ENCODE data around the gene C12orf76.

The C12orf76 gene

DNA sequence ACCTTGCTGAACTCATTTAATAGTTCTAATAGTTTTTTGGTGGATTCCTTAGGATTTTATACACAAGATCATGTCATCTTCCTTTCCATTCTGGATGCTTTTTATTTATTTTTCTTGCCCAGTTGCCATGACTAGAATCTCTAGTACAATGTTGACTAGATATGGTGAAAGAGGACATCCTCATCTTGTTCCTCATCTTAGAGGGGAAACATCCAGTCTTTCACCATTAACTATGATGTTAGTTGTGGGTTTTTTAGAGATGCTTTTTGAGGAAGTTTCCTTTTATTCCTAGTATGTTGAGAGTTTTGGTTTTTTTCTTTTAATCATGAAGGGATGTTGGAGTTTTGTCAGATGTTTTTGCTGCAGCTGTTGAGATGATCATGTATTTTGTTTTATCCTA lies 40.4 kb downstream of the C12orf76 start:
- Histone ChIP-seq H3K36me3 (ENCODE audit: control insufficient read depth in 2 of 2, insufficient read depth in 2 of 2, low read length in 2 of 2) (peaks cover 0 to 6% of the 10 kb centered on the region in 2 donors), H3K27me3 (ENCODE audit: control insufficient read depth in 2 of 2, insufficient read depth in 2 of 2, low read length in 2 of 2) (no peaks in the 10 kb centered on the region), H3K9me3 (ENCODE audit: control insufficient read depth in 2 of 2, low read length in 2 of 2) (no peaks in the 10 kb centered on the region), H3K4me1 (ENCODE audit: control insufficient read depth in 2 of 2, insufficient read depth in 2 of 2, low read length in 2 of 2) (peaks cover 7 to 16% of the 10 kb centered on the region in 2 donors), H3K9ac (ENCODE audit: low read depth in 1 of 2, low read length in 2 of 2) (no peak overlapping the region), H3K27ac (ENCODE audit: low read depth in 2 of 2, low read length in 2 of 2) (no peak overlapping the region), H3K4me3 (ENCODE audit: low read length in 2 of 2) (no peak overlapping the region)

DNA sequence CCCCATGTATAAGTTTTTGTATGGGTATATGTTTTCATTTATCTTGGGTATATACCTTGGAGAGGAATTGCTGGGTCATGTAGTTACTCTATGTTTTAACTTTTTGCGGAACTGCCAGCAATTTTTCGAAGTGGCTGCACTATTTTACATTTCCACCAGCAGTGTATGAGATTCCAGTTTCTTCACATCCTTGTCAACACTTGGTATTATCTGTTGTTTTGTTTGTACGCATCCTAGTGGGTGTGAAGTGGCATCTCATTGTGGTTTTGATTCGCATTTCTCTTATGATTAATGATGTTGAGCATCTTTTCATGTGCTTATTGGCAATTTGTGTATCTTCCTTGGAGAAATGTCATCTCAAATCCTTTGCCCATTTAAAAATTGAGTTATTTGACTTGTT lies 42.2 kb downstream of the C12orf76 start:
- H3K27me3 ChIP-seq (ENCODE audit: control insufficient read depth in 2 of 2, insufficient read depth in 2 of 2, low read length in 2 of 2), result no peaks in the 10 kb centered on the region
- peaks cover 9 to 19% of the 10 kb centered on the region in 2 donors for H3K4me1 ChIP-seq (ENCODE audit: control insufficient read depth in 2 of 2, insufficient read depth in 2 of 2, low read length in 2 of 2)
- no peaks in the 10 kb centered on the region for H3K36me3 ChIP-seq (ENCODE audit: control insufficient read depth in 2 of 2, insufficient read depth in 2 of 2, low read length in 2 of 2)
- no peaks in the 10 kb centered on the region for H3K9me3 ChIP-seq (ENCODE audit: control insufficient read depth in 2 of 2, low read length in 2 of 2)
- no peak overlapping the region for H3K9ac ChIP-seq (ENCODE audit: low read depth in 1 of 2, low read length in 2 of 2)
- H3K4me3 ChIP-seq (ENCODE audit: low read length in 2 of 2), result no peak overlapping the region
- peak overlapping the region in 1 of 2 donors; percentile 44 for H3K27ac ChIP-seq (ENCODE audit: low read depth in 2 of 2, low read length in 2 of 2)

DNA sequence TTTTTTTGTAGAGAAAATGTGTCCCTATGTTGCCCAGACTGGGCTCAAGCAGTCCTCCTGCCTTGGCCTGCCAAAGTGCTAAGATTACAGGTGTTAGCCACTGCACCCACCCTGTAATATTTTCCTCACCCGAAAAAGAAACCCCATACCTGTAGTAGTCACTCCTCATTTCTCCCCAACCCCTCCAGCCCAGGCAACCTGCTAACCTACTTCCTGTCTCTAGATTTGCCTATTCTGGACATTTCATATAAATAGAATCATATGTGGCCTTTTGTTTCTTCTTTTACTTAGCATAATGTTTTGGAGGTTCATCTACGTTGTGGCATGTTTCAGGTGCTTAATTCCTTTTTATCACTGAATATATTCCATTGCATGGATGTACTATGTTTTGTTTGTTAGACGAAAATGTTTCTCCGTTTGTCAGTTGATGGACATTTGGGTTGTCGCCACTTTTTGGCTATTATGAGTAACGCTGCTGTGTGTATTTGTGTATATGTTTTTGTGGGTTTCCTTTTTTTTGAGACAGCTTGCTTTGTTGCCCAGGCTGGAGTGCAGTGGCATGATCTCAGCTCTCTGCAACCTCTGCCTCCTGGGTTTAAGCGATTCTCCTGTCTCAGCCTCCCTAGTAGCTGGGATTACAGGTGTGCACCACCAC lies 42.9 kb downstream of the C12orf76 start:
- Histone ChIP-seq H3K4me3 (ENCODE audit: low read length in 2 of 2) (peak overlapping the region in 1 of 2 donors; percentile 35), H3K27ac (ENCODE audit: low read depth in 2 of 2, low read length in 2 of 2) (peak overlapping the region; percentile 13 to 44), H3K36me3 (ENCODE audit: control insufficient read depth in 2 of 2, insufficient read depth in 2 of 2, low read length in 2 of 2) (no peaks in the 10 kb centered on the region), H3K9me3 (ENCODE audit: control insufficient read depth in 2 of 2, low read length in 2 of 2) (no peaks in the 10 kb centered on the region), H3K9ac (ENCODE audit: low read depth in 1 of 2, low read length in 2 of 2) (no peak overlapping the region), H3K27me3 (ENCODE audit: control insufficient read depth in 2 of 2, insufficient read depth in 2 of 2, low read length in 2 of 2) (no peaks in the 10 kb centered on the region), H3K4me1 (ENCODE audit: control insufficient read depth in 2 of 2, insufficient read depth in 2 of 2, low read length in 2 of 2) (peaks cover 11 to 17% of the 10 kb centered on the region in 2 donors)

DNA sequence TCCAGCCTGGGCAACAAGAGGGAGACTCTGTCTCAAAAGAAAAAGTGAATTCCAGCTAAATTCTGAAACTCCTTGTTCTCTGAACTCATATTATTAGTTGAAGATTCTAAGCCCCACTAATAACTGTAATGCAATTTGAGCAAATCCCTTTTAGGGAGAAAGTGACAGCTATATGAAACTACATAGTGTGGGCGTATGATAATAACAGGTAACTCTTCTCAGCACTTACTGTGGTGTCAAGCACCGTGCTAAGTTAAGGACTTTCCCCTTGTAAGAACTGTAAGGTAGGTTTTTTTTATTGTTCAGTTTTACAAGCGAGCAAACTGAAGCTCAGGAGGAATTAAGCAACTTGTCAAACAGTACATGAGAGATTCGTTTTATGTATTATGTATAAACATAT lies 43.7 kb downstream of the C12orf76 start:
- H3K27ac ChIP-seq (ENCODE audit: low read depth in 2 of 2, low read length in 2 of 2), result peak overlapping the region in 1 of 2 donors; percentile 13
- no peaks in the 10 kb centered on the region for H3K9me3 ChIP-seq (ENCODE audit: control insufficient read depth in 2 of 2, low read length in 2 of 2)
- H3K36me3 ChIP-seq (ENCODE audit: control insufficient read depth in 2 of 2, insufficient read depth in 2 of 2, low read length in 2 of 2), result no peaks in the 10 kb centered on the region
- no peak overlapping the region for H3K9ac ChIP-seq (ENCODE audit: low read depth in 1 of 2, low read length in 2 of 2)
- no peak overlapping the region for H3K4me3 ChIP-seq (ENCODE audit: low read length in 2 of 2)
- peaks cover 11 to 23% of the 10 kb centered on the region in 2 donors for H3K4me1 ChIP-seq (ENCODE audit: control insufficient read depth in 2 of 2, insufficient read depth in 2 of 2, low read length in 2 of 2)
- no peaks in the 10 kb centered on the region for H3K27me3 ChIP-seq (ENCODE audit: control insufficient read depth in 2 of 2, insufficient read depth in 2 of 2, low read length in 2 of 2)

DNA sequence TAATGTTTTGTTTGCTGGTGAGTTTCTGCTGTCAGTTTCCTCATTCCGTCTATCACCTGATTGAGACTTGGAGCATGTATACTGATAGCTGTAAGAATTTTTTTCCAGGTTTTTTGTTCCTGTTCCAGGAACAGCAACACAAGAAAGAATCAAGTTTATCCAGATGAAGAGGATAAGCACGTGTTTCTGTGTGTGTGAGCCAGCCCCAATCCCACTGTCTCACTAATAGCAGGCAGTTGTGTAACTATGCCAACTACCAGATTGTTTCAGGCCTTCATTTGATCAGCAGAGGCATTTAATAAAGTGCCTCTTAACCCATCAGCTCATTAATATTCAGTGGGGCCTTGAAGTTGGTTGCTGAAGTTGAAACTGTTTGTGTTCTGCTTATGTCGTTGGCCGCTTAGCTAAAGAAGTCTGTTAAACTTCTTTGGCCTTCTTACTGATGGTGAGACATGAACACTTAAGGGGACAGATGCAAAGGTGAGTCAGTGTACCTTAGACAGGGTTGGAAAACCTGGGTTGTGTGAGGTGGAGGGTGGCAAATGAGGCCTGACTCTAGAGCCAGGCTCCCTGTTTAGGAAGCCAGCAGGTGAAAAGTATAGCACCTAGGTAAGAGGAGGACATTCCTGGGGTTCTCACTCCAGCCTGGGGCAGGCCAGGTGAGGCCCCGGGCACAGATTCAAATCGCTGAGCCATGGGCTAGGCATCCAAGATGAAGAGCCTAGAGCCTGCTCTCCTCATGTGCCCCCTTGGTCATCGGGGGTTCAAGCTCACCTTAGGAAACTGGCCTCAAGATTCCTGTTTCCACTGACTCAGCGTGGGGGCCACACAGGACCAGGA lies 45.4 kb downstream of the C12orf76 start:
- Histone ChIP-seq H3K4me1 (ENCODE audit: control insufficient read depth in 2 of 2, insufficient read depth in 2 of 2, low read length in 2 of 2) (peaks cover 17 to 23% of the 10 kb centered on the region in 2 donors), H3K36me3 (ENCODE audit: control insufficient read depth in 2 of 2, insufficient read depth in 2 of 2, low read length in 2 of 2) (no peaks in the 10 kb centered on the region), H3K9me3 (ENCODE audit: control insufficient read depth in 2 of 2, low read length in 2 of 2) (no peaks in the 10 kb centered on the region), H3K4me3 (ENCODE audit: low read length in 2 of 2) (no peak overlapping the region), H3K27me3 (ENCODE audit: control insufficient read depth in 2 of 2, insufficient read depth in 2 of 2, low read length in 2 of 2) (no peaks in the 10 kb centered on the region), H3K9ac (ENCODE audit: low read depth in 1 of 2, low read length in 2 of 2) (no peak overlapping the region), H3K27ac (ENCODE audit: low read depth in 2 of 2, low read length in 2 of 2) (peak overlapping the region; percentile 13 to 49)

DNA sequence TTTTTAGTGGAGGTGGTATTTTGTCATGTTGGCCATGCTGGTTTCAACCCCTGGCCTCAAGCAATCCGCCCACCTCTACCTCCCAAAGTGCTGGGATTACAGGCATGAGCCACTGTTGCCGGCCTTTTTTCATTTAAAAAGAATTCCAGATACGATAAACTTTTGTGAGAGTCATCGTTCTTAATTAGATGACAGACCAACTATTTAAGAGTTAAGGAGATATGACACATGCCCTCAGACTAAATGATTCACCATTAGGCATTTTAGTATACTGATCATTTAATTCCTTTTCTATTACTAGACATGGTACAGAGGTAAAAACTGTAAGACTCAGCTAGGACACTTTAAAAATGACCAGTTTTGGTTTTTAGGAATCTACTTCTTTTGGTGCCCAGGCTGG lies 46.7 kb downstream of the C12orf76 start:
- Histone ChIP-seq H3K36me3 (ENCODE audit: control insufficient read depth in 2 of 2, insufficient read depth in 2 of 2, low read length in 2 of 2) (no peaks in the 10 kb centered on the region), H3K27ac (ENCODE audit: low read depth in 2 of 2, low read length in 2 of 2) (no peak overlapping the region), H3K9me3 (ENCODE audit: control insufficient read depth in 2 of 2, low read length in 2 of 2) (no peaks in the 10 kb centered on the region), H3K9ac (ENCODE audit: low read depth in 1 of 2, low read length in 2 of 2) (no peak overlapping the region), H3K27me3 (ENCODE audit: control insufficient read depth in 2 of 2, insufficient read depth in 2 of 2, low read length in 2 of 2) (no peaks in the 10 kb centered on the region), H3K4me1 (ENCODE audit: control insufficient read depth in 2 of 2, insufficient read depth in 2 of 2, low read length in 2 of 2) (peaks cover 17 to 24% of the 10 kb centered on the region in 2 donors), H3K4me3 (ENCODE audit: low read length in 2 of 2) (no peak overlapping the region)

DNA sequence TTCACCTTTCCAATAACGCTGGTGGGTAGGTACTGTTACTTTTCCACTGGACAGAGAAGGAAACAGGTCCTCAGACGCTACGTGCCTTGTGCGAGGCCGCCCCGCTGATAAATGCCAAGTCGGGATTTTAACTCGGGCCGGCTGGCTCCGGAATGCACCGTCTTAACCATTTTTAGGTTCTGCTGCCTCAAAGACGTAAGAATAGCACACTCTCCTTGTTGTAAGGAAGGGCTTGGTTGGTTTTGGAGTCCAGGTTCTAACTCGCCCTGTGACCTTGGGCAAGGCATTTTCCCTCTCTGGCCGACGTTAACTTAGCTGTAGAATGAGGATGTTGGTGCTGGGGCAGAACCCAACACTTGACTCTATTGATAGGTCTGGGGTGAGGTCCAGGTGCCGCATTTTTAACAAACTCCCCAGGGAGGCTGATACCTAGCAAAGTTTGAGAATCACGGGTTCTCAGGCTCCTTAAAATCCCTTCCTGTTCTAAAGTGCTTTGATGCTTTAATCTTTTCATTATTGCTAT lies 48.3 kb downstream of the C12orf76 start:
- no peaks in the 10 kb centered on the region for H3K27me3 ChIP-seq (ENCODE audit: control insufficient read depth in 2 of 2, insufficient read depth in 2 of 2, low read length in 2 of 2)
- H3K4me3 ChIP-seq (ENCODE audit: low read length in 2 of 2), result peak overlapping the region; percentile 75 to 94
- no peaks in the 10 kb centered on the region for H3K9me3 ChIP-seq (ENCODE audit: control insufficient read depth in 2 of 2, low read length in 2 of 2)
- no peaks in the 10 kb centered on the region for H3K36me3 ChIP-seq (ENCODE audit: control insufficient read depth in 2 of 2, insufficient read depth in 2 of 2, low read length in 2 of 2)
- peak overlapping the region; percentile 80 to 85 for H3K27ac ChIP-seq (ENCODE audit: low read depth in 2 of 2, low read length in 2 of 2)
- peaks cover 21 to 26% of the 10 kb centered on the region in 2 donors for H3K4me1 ChIP-seq (ENCODE audit: control insufficient read depth in 2 of 2, insufficient read depth in 2 of 2, low read length in 2 of 2)
- peak overlapping the region; percentile 86 to 90 for H3K9ac ChIP-seq (ENCODE audit: low read depth in 1 of 2, low read length in 2 of 2)

DNA sequence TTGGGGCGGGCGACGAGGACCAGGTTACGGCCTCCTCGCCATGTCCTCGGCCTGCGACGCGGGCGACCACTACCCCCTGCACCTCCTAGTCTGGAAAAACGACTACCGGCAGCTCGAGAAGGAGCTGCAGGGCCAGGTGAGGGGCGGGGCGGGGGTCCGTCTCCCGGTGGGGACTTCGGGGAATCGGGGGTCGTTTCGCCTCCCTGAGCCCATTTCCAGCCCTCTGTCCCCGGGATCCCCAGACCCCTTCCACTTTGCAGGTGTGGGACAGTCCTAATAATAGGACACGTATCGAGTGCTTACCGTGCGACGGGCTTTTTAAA lies 48.7 kb downstream of the C12orf76 start:
- no peaks in the 10 kb centered on the region for H3K36me3 ChIP-seq (ENCODE audit: control insufficient read depth in 2 of 2, insufficient read depth in 2 of 2, low read length in 2 of 2)
- no peaks in the 10 kb centered on the region for H3K9me3 ChIP-seq (ENCODE audit: control insufficient read depth in 2 of 2, low read length in 2 of 2)
- H3K4me3 ChIP-seq (ENCODE audit: low read length in 2 of 2), result peak overlapping the region; percentile 75 to 94
- H3K4me1 ChIP-seq (ENCODE audit: control insufficient read depth in 2 of 2, insufficient read depth in 2 of 2, low read length in 2 of 2), result peaks cover 22 to 29% of the 10 kb centered on the region in 2 donors
- no peaks in the 10 kb centered on the region for H3K27me3 ChIP-seq (ENCODE audit: control insufficient read depth in 2 of 2, insufficient read depth in 2 of 2, low read length in 2 of 2)
- peak overlapping the region; percentile 80 to 85 for H3K27ac ChIP-seq (ENCODE audit: low read depth in 2 of 2, low read length in 2 of 2)
- peak overlapping the region; percentile 86 to 90 for H3K9ac ChIP-seq (ENCODE audit: low read depth in 1 of 2, low read length in 2 of 2)

DNA sequence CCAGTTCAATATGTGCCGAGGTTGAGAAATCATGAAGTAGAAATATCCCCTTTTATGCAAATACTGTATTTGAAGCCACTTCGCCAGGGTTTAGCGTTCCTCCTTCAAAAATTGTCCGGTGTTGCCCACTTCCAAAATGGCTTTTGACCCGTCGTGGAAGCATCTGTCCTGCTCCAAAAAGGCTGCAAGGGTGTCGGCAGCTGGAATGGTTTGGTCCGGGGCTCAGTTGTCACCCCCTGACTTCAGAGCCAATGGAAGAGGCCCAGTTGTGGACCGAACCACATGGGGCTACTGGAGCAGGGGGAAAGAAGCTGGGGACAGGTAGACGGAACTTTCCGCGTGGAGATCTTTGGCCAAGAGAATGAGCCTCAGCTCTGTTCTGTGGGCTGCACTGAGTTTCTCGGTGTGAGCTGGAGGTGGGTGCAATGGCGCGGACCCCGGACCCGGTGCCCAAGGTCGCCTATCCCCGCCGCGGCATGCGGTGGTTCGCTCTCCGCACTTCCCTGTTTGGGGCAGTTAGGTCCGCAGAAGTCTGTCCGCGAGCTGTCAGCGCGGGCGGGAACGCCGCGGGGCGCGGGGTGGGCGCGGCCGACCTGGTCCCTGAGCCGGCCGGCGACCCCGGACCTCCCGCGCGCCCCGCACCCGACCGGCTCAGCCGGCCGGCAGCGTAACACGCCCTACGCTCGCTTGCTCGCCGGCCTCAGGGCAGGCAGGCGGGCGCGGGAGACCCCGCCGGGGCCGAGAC lies 49.2 kb downstream of the C12orf76 start, which contains the start of gene ANKRD13A:
Gene ANKRD13A, plus strand, starts transcription at position 527 of the 745 bp plus-strand sequence. CDS start 259 bp downstream, outside the sequence.
- no peaks in the 10 kb centered on the region for H3K9me3 ChIP-seq (ENCODE audit: control insufficient read depth in 2 of 2, low read length in 2 of 2)
- no peaks in the 10 kb centered on the region for H3K27me3 ChIP-seq (ENCODE audit: control insufficient read depth in 2 of 2, insufficient read depth in 2 of 2, low read length in 2 of 2)
- H3K4me1 ChIP-seq (ENCODE audit: control insufficient read depth in 2 of 2, insufficient read depth in 2 of 2, low read length in 2 of 2), result peaks cover 25 to 31% of the 10 kb centered on the region in 2 donors
- peak within 1 kb of the TSS; percentile 75 to 94 for H3K4me3 ChIP-seq (ENCODE audit: low read length in 2 of 2)
- H3K27ac ChIP-seq (ENCODE audit: low read depth in 2 of 2, low read length in 2 of 2), result peak within 1 kb of the TSS; percentile 80 to 85
- peak within 1 kb of the TSS; percentile 86 to 90 for H3K9ac ChIP-seq (ENCODE audit: low read depth in 1 of 2, low read length in 2 of 2)
- no peaks in the 10 kb centered on the region for H3K36me3 ChIP-seq (ENCODE audit: control insufficient read depth in 2 of 2, insufficient read depth in 2 of 2, low read length in 2 of 2)
